ENCODE results near the gene PLEKHG4B.

- TF ChIP-seq FOS (IDR thresholded peaks at IDR 0.05; ENCODE audit: low read depth, low read length), result no peak
- no peak for TF ChIP-seq CHD1 (IDR thresholded peaks at IDR 0.05; ENCODE audit: low read depth, low read length)
- TF ChIP-seq SMC3 (IDR thresholded peaks at IDR 0.05; ENCODE audit: low read depth, low read length), result no peak
- TF ChIP-seq, protein P1, sequence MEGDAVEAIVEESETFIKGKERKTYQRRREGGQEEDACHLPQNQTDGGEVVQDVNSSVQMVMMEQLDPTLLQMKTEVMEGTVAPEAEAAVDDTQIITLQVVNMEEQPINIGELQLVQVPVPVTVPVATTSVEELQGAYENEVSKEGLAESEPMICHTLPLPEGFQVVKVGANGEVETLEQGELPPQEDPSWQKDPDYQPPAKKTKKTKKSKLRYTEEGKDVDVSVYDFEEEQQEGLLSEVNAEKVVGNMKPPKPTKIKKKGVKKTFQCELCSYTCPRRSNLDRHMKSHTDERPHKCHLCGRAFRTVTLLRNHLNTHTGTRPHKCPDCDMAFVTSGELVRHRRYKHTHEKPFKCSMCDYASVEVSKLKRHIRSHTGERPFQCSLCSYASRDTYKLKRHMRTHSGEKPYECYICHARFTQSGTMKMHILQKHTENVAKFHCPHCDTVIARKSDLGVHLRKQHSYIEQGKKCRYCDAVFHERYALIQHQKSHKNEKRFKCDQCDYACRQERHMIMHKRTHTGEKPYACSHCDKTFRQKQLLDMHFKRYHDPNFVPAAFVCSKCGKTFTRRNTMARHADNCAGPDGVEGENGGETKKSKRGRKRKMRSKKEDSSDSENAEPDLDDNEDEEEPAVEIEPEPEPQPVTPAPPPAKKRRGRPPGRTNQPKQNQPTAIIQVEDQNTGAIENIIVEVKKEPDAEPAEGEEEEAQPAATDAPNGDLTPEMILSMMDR (conservative IDR thresholded peaks at IDR 0.05; ENCODE audit: low read depth, low read length), result no peak
- TF ChIP-seq RCOR1 (IDR thresholded peaks at IDR 0.05; ENCODE audit: insufficient replicate concordance, low read length), result no peak
- TF ChIP-seq, protein P2, sequence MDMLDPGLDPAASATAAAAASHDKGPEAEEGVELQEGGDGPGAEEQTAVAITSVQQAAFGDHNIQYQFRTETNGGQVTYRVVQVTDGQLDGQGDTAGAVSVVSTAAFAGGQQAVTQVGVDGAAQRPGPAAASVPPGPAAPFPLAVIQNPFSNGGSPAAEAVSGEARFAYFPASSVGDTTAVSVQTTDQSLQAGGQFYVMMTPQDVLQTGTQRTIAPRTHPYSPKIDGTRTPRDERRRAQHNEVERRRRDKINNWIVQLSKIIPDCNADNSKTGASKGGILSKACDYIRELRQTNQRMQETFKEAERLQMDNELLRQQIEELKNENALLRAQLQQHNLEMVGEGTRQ (IDR thresholded peaks at IDR 0.05; ENCODE audit: low read depth, low read length), result no peak
- TF ChIP-seq ELK1 (IDR thresholded peaks at IDR 0.05; ENCODE audit: borderline replicate concordance, low read depth, low read length), result no peak
- TF ChIP-seq POLR2A (IDR thresholded peaks at IDR 0.05; ENCODE audit: low read depth, low read length), result no peak
- no peak for TF ChIP-seq MXI1 (IDR thresholded peaks at IDR 0.05; ENCODE audit: borderline replicate concordance, low read depth, low read length)
- no peak for TF ChIP-seq RAD21 (IDR thresholded peaks at IDR 0.05; ENCODE audit: low read length)
- TF ChIP-seq MAZ (IDR thresholded peaks at IDR 0.05; ENCODE audit: borderline replicate concordance, low read depth, low read length), result no peak
- no peak for TF ChIP-seq CEBPB (IDR thresholded peaks at IDR 0.05; ENCODE audit: low read depth, low read length)
- TF ChIP-seq MAFK (IDR thresholded peaks at IDR 0.05; ENCODE audit: low read depth, low read length), result no peak
These were observed 86.1 kb downstream of the PLEKHG4B start for GRCh38 chr5:178110-178509.

Measured in IMR-90 (cell line).